GM12878 (cell line): ENCODE results near the gene DBI.

Source experiments
- ETV6 ChIP-seq, 2 experiments: fragments of 450-650 bp in 1 of 2; IDR thresholded peaks in 1 of 2; conservative IDR thresholded peaks in 1 of 2; 2 replicates each; pipeline ENCODE4 v1.6.1; 2014; ENCODE audit warnings: antibody characterized with exemption in 1 of 2, borderline replicate concordance in 1 of 2, low read depth in 1 of 2, mild to moderate bottlenecking in 1 of 2, moderate library complexity in 1 of 2
- EZH2 ChIP-seq: IDR thresholded peaks from 2 replicates; pipeline ENCODE4 v1.6.1; 2012; ENCODE audit warnings: low read depth, mild to moderate bottlenecking, control low read depth, inconsistent platforms, low read length, borderline replicate concordance; ENCODE audit not compliant: control insufficient read depth
- HSF1 ChIP-seq: fragments of 150-350 bp; IDR thresholded peaks from 2 replicates; pipeline ENCODE4 v1.6.1; 2014; ENCODE audit warnings: mild to moderate bottlenecking, low read depth, low read length
- MTA3 ChIP-seq: IDR thresholded peaks from 2 replicates; pipeline ENCODE4 v1.6.1; 2012; ENCODE audit warnings: low read length, inconsistent platforms, borderline replicate concordance
- PBX3 ChIP-seq: IDR thresholded peaks from 2 replicates; pipeline ENCODE4 v1.6.1; 2011; ENCODE audit warnings: mild to moderate bottlenecking, low read depth, low read length, moderate library complexity; ENCODE audit not compliant: insufficient replicate concordance
- POLR2A ChIP-seq: IDR thresholded peaks from 2 replicates; pipeline ENCODE4 v1.6.1; 2011; ENCODE audit warnings: low read depth, mild to moderate bottlenecking, low read length
- POLR2AphosphoS2 ChIP-seq: IDR thresholded peaks from 2 replicates; pipeline ENCODE4 v1.6.1; 2011; ENCODE audit warnings: low read depth, mild to moderate bottlenecking, low read length, improper control_type of control experiment, moderate library complexity
- RFX5 ChIP-seq: IDR thresholded peaks from 2 replicates; pipeline ENCODE4 v1.6.1; 2011; ENCODE audit warnings: low read depth, low read length, improper control_type of control experiment
- TAF1 ChIP-seq: IDR thresholded peaks from 2 replicates; pipeline ENCODE4 v1.6.1; 2011; ENCODE audit warnings: mild to moderate bottlenecking, low read depth, low read length, borderline replicate concordance
- ZZZ3 ChIP-seq: IDR thresholded peaks from 2 replicates; pipeline ENCODE4 v1.6.1; 2011; ENCODE audit warnings: low read depth; ENCODE audit not compliant: control insufficient read depth, insufficient read length
- TF ChIP-seq, protein P1 (sequence below), 3 experiments: IDR thresholded peaks in 2 of 3; conservative IDR thresholded peaks in 1 of 3; 2 replicates each; pipeline ENCODE4 v1.5.1; 2011; ENCODE audit warnings: low read depth in 3 of 3, low read length in 3 of 3, mild to moderate bottlenecking in 3 of 3, control low read depth in 2 of 3, moderate library complexity in 2 of 3, inconsistent platforms in 1 of 3, mixed read lengths in 1 of 3; ENCODE audit not compliant: control insufficient read depth in 2 of 3, insufficient read depth in 1 of 3; ENCODE audit errors: extremely low read depth in 1 of 3
- TF ChIP-seq, protein P2 (sequence below): IDR thresholded peaks from 2 replicates; pipeline ENCODE4 v1.6.1; 2012; ENCODE audit warnings: low read depth, low read length, improper control_type of control experiment
- TF ChIP-seq, protein P3 (sequence below): IDR thresholded peaks from 2 replicates; pipeline ENCODE4 v1.6.1; 2012; ENCODE audit warnings: mild to moderate bottlenecking, low read depth, low read length
- TF ChIP-seq, protein P4 (sequence below): fragments of 450-650 bp; IDR thresholded peaks from 2 replicates; pipeline ENCODE4 v1.6.1; 2017; ENCODE audit warnings: borderline replicate concordance

DNA sequence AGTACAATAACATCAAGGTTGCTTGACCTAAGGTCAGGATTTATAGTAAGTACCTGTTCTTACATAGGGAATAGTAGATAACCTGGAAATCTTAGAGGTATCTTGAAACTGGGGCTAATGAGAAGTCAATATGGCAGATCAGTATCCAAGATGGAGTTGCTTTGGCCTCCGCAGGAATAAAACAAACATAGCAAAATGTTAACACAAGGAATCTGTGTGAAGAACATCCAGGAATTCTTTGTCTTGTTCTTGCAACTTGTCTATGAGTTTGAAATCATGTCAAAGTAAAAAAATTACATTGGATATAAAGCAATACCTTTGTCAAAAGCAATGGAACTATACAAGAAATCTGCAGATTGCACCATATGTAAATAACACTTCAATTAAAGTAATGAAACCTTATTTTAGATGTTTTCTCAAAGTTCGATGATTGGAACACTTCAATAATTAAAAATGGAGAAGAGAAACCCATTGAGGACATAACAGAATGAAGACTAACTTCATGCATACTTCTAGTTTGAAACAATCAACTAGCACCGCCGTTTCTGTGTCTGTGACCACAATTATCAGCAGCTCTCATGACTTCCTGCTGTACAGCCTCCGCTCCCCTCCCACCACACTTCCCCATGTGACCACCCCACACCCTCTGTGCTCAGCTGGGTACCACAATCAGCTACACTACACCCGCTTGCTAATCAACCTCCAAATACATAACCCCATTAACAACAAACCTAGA, 27.8 kb upstream of the DBI start:
- TF ChIP-seq, protein P1, sequence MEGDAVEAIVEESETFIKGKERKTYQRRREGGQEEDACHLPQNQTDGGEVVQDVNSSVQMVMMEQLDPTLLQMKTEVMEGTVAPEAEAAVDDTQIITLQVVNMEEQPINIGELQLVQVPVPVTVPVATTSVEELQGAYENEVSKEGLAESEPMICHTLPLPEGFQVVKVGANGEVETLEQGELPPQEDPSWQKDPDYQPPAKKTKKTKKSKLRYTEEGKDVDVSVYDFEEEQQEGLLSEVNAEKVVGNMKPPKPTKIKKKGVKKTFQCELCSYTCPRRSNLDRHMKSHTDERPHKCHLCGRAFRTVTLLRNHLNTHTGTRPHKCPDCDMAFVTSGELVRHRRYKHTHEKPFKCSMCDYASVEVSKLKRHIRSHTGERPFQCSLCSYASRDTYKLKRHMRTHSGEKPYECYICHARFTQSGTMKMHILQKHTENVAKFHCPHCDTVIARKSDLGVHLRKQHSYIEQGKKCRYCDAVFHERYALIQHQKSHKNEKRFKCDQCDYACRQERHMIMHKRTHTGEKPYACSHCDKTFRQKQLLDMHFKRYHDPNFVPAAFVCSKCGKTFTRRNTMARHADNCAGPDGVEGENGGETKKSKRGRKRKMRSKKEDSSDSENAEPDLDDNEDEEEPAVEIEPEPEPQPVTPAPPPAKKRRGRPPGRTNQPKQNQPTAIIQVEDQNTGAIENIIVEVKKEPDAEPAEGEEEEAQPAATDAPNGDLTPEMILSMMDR (IDR thresholded peaks at IDR 0.05 in 2 of 3, conservative IDR thresholded peaks at IDR 0.05 in 1 of 3; ENCODE audit: control insufficient read depth in 2 of 3, extremely low read depth in 1 of 3, insufficient read depth in 1 of 3, low read depth in 3 of 3, low read length in 3 of 3) = no peak
- no peak for TF ChIP-seq POLR2AphosphoS2
- TF ChIP-seq TAF1 = no peak
- TF ChIP-seq ZZZ3 = no peak
- no peak for TF ChIP-seq HSF1
- no peak for TF ChIP-seq RFX5
- TF ChIP-seq, protein P2, sequence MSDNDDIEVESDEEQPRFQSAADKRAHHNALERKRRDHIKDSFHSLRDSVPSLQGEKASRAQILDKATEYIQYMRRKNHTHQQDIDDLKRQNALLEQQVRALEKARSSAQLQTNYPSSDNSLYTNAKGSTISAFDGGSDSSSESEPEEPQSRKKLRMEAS = peak; percentile 33; the same call in 1 of the 2 replicates
- no peak for TF ChIP-seq ETV6 (conservative IDR thresholded peaks at IDR 0.05 in 1 of 2, IDR thresholded peaks at IDR 0.05 in 1 of 2; ENCODE audit: borderline replicate concordance in 1 of 2, low read depth in 1 of 2)
- TF ChIP-seq PBX3 = no peak
- peak; percentile 54 for TF ChIP-seq POLR2A
- TF ChIP-seq, protein P3, sequence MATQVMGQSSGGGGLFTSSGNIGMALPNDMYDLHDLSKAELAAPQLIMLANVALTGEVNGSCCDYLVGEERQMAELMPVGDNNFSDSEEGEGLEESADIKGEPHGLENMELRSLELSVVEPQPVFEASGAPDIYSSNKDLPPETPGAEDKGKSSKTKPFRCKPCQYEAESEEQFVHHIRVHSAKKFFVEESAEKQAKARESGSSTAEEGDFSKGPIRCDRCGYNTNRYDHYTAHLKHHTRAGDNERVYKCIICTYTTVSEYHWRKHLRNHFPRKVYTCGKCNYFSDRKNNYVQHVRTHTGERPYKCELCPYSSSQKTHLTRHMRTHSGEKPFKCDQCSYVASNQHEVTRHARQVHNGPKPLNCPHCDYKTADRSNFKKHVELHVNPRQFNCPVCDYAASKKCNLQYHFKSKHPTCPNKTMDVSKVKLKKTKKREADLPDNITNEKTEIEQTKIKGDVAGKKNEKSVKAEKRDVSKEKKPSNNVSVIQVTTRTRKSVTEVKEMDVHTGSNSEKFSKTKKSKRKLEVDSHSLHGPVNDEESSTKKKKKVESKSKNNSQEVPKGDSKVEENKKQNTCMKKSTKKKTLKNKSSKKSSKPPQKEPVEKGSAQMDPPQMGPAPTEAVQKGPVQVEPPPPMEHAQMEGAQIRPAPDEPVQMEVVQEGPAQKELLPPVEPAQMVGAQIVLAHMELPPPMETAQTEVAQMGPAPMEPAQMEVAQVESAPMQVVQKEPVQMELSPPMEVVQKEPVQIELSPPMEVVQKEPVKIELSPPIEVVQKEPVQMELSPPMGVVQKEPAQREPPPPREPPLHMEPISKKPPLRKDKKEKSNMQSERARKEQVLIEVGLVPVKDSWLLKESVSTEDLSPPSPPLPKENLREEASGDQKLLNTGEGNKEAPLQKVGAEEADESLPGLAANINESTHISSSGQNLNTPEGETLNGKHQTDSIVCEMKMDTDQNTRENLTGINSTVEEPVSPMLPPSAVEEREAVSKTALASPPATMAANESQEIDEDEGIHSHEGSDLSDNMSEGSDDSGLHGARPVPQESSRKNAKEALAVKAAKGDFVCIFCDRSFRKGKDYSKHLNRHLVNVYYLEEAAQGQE = no peak
- TF ChIP-seq MTA3 = no peak
- TF ChIP-seq, protein P4, sequence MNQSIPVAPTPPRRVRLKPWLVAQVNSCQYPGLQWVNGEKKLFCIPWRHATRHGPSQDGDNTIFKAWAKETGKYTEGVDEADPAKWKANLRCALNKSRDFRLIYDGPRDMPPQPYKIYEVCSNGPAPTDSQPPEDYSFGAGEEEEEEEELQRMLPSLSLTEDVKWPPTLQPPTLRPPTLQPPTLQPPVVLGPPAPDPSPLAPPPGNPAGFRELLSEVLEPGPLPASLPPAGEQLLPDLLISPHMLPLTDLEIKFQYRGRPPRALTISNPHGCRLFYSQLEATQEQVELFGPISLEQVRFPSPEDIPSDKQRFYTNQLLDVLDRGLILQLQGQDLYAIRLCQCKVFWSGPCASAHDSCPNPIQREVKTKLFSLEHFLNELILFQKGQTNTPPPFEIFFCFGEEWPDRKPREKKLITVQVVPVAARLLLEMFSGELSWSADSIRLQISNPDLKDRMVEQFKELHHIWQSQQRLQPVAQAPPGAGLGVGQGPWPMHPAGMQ = no peak
- TF ChIP-seq EZH2 = no peak
